Coronary artery (tissue), 2 donors: ENCODE measurements around the gene C13orf46.
A peak's percentile ranks its signal among the peaks of the same experiment; 100 is the strongest.
"Not testable (repeated sequence)": the region's sequence is repeated elsewhere in the genome, so short reads cannot be mapped to it uniquely, and the experiment has no call there.

ENCODE experiments used
- DNase-seq: peaks from one replicate; pipeline ENCODE4 v3.0.0-alpha.2; 2017; ENCODE audit warnings: low spot score
- H3K27ac ChIP-seq, 2 donors: fragments of 200-600 bp; sonication (generic); one replicate each; pipeline ENCODE4 v1.5.1; 2016 to 2019
- H3K4me3 ChIP-seq: fragments of 200-600 bp; sonication (generic); 2 replicates; pipeline ENCODE4 v1.5.1; 2016; ENCODE audit warnings: mild to moderate bottlenecking, moderate library complexity
- TF ChIP-seq, protein P1 (sequence below): fragments of 200-600 bp; sonication (generic); IDR thresholded peaks from one replicate; pipeline ENCODE4 v1.5.1; 2019; ENCODE audit warnings: antibody characterized with exemption

The C13orf46 gene

DNA sequence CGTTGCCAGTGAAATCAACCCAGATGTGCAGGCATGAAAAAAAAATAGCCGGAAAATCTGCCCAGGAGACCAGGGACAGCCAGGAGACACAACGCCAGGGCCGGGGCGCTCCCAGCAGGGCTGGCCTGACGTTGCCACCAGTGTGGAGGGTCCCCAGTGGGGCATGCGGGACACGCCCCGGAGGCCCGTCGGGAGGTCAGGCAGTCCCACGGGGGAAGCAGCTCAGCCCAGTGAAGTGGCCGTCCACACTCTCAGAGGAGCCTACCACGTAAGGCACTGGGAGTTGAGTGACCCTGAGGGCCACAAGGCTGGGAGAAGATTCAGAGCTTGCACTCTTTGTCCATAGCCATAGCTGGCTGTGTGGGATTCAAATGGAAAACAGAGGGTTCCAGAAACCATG lies 56.8 kb downstream of the C13orf46 start:
- DNase-seq = peak; percentile 55
- TF ChIP-seq, protein P1, sequence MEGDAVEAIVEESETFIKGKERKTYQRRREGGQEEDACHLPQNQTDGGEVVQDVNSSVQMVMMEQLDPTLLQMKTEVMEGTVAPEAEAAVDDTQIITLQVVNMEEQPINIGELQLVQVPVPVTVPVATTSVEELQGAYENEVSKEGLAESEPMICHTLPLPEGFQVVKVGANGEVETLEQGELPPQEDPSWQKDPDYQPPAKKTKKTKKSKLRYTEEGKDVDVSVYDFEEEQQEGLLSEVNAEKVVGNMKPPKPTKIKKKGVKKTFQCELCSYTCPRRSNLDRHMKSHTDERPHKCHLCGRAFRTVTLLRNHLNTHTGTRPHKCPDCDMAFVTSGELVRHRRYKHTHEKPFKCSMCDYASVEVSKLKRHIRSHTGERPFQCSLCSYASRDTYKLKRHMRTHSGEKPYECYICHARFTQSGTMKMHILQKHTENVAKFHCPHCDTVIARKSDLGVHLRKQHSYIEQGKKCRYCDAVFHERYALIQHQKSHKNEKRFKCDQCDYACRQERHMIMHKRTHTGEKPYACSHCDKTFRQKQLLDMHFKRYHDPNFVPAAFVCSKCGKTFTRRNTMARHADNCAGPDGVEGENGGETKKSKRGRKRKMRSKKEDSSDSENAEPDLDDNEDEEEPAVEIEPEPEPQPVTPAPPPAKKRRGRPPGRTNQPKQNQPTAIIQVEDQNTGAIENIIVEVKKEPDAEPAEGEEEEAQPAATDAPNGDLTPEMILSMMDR = no peak
- Histone ChIP-seq H3K27ac (no peak overlapping the region), H3K4me3 (no peak overlapping the region)

DNA sequence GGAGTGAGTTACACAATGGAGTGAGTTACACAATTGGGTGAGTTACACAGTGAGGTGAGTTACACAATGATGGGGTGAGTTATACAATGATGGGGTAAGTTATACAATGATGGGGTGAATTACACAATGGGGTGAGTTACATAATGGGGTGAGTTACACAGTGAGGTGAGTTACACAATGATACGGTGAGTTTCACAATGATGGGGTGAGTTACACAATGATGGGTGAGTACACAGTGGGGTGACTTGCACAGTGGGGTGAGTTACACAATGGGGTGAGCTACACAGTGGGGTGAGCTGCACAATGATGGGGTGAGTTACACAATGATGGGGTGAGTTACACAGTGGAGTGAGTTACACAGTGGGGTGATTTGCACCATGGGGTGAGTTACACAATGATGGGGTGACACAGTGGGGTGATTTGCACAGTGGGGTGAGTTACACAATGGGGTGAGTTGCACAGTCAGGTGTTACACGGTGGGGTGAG lies 57.5 kb downstream of the C13orf46 start:
- peak; percentile 33 for DNase-seq
- TF ChIP-seq, protein P1 = no peak
- H3K4me3 ChIP-seq = no peak overlapping the region
- no peak overlapping the region for H3K27ac ChIP-seq

DNA sequence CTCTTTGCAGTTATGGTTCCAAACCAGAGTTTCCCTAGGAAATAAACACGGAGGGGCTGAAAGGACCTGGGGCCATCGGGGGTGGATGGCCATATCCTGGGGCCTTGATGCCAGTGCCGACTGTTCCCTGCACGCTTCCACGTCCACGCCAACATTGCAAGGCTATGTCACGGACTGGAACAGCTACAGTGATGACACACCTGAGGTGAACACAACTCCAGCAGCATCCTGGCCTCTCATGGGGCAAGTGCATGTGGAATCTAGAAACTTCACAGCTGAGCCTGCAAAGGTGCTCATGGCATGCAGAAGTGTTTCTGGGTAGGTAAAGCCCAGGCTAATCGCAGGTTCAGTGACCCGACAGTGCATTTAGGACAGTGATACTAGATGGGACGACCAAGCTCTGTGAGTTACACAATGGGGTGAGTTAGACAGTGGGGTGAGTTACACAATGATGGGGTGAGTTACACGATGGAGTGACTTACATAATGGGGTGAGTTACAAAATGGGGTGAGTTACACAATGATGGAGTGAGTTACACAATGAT lies 58.0 kb downstream of the C13orf46 start:
- Histone ChIP-seq H3K27ac (no peak overlapping the region), H3K4me3 (no peak overlapping the region)
- TF ChIP-seq, protein P1 = no peak
- peak; percentile 40 for DNase-seq

GRCh38 chr13:113915012-113915763 lies 58.7 kb downstream of the C13orf46 start:
- H3K27ac ChIP-seq = no peak overlapping the region
- peak; percentile 62 for DNase-seq
- TF ChIP-seq, protein P1 = no peak
- no peak overlapping the region for H3K4me3 ChIP-seq

GRCh38 chr13:113914333-113915011 lies 59.4 kb downstream of the C13orf46 start:
- TF ChIP-seq, protein P1 = no peak
- Histone ChIP-seq H3K27ac (no peak overlapping the region), H3K4me3 (no peak overlapping the region)
- DNase-seq = no peak

GRCh38 chr13:113913838-113914237 lies 60.0 kb downstream of the C13orf46 start:
- DNase-seq, H3K27ac ChIP-seq, H3K4me3 ChIP-seq: not testable (repeated sequence)

GRCh38 chr13:113913408-113913807 lies 60.5 kb downstream of the C13orf46 start:
- H3K4me3 ChIP-seq, DNase-seq: not testable (repeated sequence)

GRCh38 chr13:113912596-113912995 lies 61.3 kb downstream of the C13orf46 start:
- no peak overlapping the region for H3K27ac ChIP-seq
- H3K4me3 ChIP-seq = no peak overlapping the region
- no peak for DNase-seq
- TF ChIP-seq, protein P1 = no peak

More at GRCh38 chr13:113913408-113913807, 60.5 kb downstream of the C13orf46 start:
- H3K27ac ChIP-seq = not testable (repeated sequence)
